SK-N-SH treated with all-trans-retinoic acid at 6 μM for 48 hours (cell line): ENCODE results near the gene MPPED2.

ENCODE experiments used
- ATAC-seq: fragments of 200-7000 bp; cut with Tn5 transposase; 3 replicates; pipeline ENCODE4 v1.9.1; 2020; ENCODE audit warnings: mild to moderate bottlenecking, moderate library complexity
- ARNTL ChIP-seq: fragments of 450-650 bp; formaldehyde crosslinking; IDR thresholded peaks from 2 replicates; pipeline ENCODE4 v1.5.0; 2020; ENCODE audit warnings: low read depth, mild to moderate bottlenecking, moderate library complexity, borderline replicate concordance
- BACH2 ChIP-seq: fragments of 250-450 bp; sonication (Bioruptor Pico); IDR thresholded peaks from 2 replicates; pipeline ENCODE4 v1.9.0; 2021; ENCODE audit warnings: mild to moderate bottlenecking, borderline replicate concordance
- CSDC2 ChIP-seq: fragments of 250-450 bp; sonication (Bioruptor Pico); IDR thresholded peaks from 2 replicates; pipeline ENCODE4 v1.5.0; 2020; ENCODE audit warnings: mild to moderate bottlenecking, moderate library complexity
- ESRRG ChIP-seq: fragments of 250-450 bp; sonication (Bioruptor Pico); IDR thresholded peaks from 2 replicates; pipeline ENCODE4 v1.6.1; 2021; ENCODE audit warnings: mild to moderate bottlenecking
- ISL1 ChIP-seq: fragments of 250-450 bp; sonication (Bioruptor Pico); IDR thresholded peaks from 2 replicates; pipeline ENCODE4 v2.1.2; 2022; ENCODE audit warnings: mild to moderate bottlenecking, moderate library complexity
- OSR1 ChIP-seq: fragments of 250-450 bp; sonication (Bioruptor Pico); IDR thresholded peaks from 2 replicates; pipeline ENCODE4 v1.8.0; 2022; ENCODE audit warnings: moderate library complexity, mild to moderate bottlenecking, inconsistent platforms
- PPARA ChIP-seq: fragments of 250-450 bp; sonication (Bioruptor Pico); IDR thresholded peaks from 2 replicates; pipeline ENCODE4 v1.5.0; 2020; ENCODE audit warnings: mild to moderate bottlenecking, borderline replicate concordance
- RARB ChIP-seq: fragments of 250-450 bp; sonication (Bioruptor Pico); IDR thresholded peaks from 2 replicates; pipeline ENCODE4 v1.8.0; 2021; ENCODE audit warnings: mild to moderate bottlenecking, moderate library complexity
- SNAI2 ChIP-seq: fragments of 250-450 bp; sonication (Bioruptor Pico); IDR thresholded peaks from 2 replicates; pipeline ENCODE4 v1.5.0; 2020; ENCODE audit warnings: mild to moderate bottlenecking, moderate library complexity
- TCF4 ChIP-seq: fragments of 250-450 bp; sonication (Bioruptor Pico); IDR thresholded peaks from 2 replicates; pipeline ENCODE4 v1.8.0; 2021; ENCODE audit warnings: mild to moderate bottlenecking, moderate library complexity, borderline replicate concordance
- TOX ChIP-seq: fragments of 250-450 bp; sonication (Bioruptor Pico); IDR thresholded peaks from 2 replicates; pipeline ENCODE4 v1.8.0; 2021; ENCODE audit warnings: mild to moderate bottlenecking, moderate library complexity, borderline replicate concordance
- ZC3H10 ChIP-seq: fragments of 250-450 bp; sonication (Bioruptor Pico); IDR thresholded peaks from 2 replicates; pipeline ENCODE4 v1.5.1; 2021; ENCODE audit warnings: mild to moderate bottlenecking, moderate library complexity
- ZFP3 ChIP-seq: fragments of 250-450 bp; sonication (Bioruptor Pico); IDR thresholded peaks from 2 replicates; pipeline ENCODE4 v1.5.0; 2020; ENCODE audit warnings: mild to moderate bottlenecking, moderate library complexity
- ZNF565 ChIP-seq: fragments of 450-650 bp; formaldehyde crosslinking; conservative IDR thresholded peaks from 2 replicates; pipeline ENCODE4 v1.5.0; 2020; ENCODE audit warnings: low read depth, mild to moderate bottlenecking, moderate library complexity
- ZNF70 ChIP-seq: fragments of 450-650 bp; formaldehyde crosslinking; IDR thresholded peaks from 2 replicates; pipeline ENCODE4 v1.5.0; 2020; ENCODE audit warnings: mild to moderate bottlenecking, moderate library complexity
- TF ChIP-seq, protein P1 (sequence below): fragments of 250-450 bp; sonication (Bioruptor Pico); IDR thresholded peaks from 2 replicates; pipeline ENCODE4 v1.8.0; 2021; ENCODE audit warnings: low read depth, mild to moderate bottlenecking, moderate library complexity, borderline replicate concordance
- TF ChIP-seq, protein P2 (sequence below): fragments of 250-450 bp; sonication (Bioruptor Pico); IDR thresholded peaks from 2 replicates; pipeline ENCODE4 v1.5.1; 2020; ENCODE audit warnings: low read depth, mild to moderate bottlenecking, moderate library complexity
- TF ChIP-seq, protein P3 (sequence below): fragments of 250-450 bp; sonication (Bioruptor Pico); IDR thresholded peaks from 2 replicates; pipeline ENCODE4 v1.5.0; 2020; ENCODE audit warnings: mild to moderate bottlenecking, moderate library complexity
- TF ChIP-seq, protein P4 (sequence below): fragments of 250-450 bp; sonication (Bioruptor Pico); IDR thresholded peaks from 2 replicates; pipeline ENCODE4 v1.5.1; 2021; ENCODE audit warnings: mild to moderate bottlenecking, moderate library complexity
- TF ChIP-seq, protein P5 (sequence below): fragments of 250-450 bp; sonication (Bioruptor Pico); IDR thresholded peaks from 2 replicates; pipeline ENCODE4 v1.8.0; 2020; ENCODE audit warnings: mild to moderate bottlenecking, moderate library complexity, borderline replicate concordance

The MPPED2 gene

DNA sequence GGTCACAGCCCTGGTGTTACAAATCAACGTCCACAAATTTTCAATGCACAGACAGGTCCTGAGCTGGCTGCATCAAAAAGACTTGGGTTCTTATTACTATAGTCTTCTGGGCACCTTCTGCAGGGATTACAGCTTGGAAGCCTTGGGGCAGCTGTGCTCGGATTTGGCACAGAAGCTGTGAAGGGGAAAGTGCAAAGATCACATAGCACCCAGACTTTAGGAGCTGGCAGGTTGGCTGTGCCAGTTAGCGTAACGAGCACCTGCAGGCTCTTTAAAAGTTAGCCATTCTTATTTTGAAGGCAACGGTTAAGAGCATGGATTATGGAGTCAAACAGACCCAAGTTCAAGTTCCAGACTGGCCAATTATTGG is 162.9 kb downstream of the MPPED2 start:
- TF ChIP-seq BACH2 (CRISPR knock-in tag) = no peak
- no peak for TF ChIP-seq RARB (CRISPR knock-in tag)
- TF ChIP-seq, protein P1, sequence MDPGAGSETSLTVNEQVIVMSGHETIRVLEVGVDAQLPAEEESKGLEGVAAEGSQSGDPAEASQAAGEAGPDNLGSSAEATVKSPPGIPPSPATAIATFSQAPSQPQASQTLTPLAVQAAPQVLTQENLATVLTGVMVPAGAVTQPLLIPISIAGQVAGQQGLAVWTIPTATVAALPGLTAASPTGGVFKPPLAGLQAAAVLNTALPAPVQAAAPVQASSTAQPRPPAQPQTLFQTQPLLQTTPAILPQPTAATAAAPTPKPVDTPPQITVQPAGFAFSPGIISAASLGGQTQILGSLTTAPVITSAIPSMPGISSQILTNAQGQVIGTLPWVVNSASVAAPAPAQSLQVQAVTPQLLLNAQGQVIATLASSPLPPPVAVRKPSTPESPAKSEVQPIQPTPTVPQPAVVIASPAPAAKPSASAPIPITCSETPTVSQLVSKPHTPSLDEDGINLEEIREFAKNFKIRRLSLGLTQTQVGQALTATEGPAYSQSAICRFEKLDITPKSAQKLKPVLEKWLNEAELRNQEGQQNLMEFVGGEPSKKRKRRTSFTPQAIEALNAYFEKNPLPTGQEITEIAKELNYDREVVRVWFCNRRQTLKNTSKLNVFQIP (CRISPR knock-in tag) = no peak
- no peak for TF ChIP-seq OSR1
- TF ChIP-seq ZNF565 (CRISPR knock-in tag) = no peak
- no peak for TF ChIP-seq ZC3H10 (CRISPR knock-in tag)
- ATAC-seq = no peak

DNA sequence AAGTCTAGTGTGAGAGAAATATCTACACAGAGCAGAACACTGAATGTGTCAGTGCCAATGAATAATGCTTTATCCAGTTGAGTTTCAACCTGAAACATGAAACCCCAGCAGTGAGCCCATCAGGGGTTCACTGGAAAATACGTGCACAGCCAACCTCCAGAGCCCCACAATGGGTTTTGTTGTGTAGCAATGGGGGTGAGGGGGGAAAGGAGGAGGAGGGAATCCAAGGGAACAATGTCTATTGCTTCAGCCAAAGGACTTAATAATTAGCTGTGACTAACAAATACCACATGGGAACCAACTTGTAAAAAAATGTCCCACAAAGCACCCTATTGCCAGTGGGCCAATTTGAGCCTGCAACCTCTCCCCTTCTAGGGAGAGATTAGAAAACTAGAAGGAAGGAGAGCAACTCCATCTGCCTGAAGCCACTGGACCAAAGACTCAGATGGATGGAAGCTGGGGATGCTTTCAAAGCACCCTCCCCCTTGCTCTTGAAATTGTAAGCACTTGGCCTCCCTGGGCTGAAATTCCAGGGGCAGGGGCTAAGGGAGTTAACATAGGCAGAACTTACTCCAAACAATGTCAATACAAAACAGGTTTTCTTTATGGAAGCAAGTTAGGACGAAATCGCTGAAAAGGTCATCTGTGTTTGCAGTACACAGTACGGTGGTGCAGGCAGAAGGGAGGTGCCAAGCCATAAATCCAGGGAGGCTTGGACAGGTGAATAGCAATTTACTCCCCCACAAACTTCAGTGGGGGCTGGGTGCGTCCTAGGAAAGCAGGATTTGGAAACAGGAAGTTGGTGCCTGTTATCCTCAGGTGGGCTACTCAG is 163.5 kb downstream of the MPPED2 start:
- TF ChIP-seq ZFP3 (CRISPR knock-in tag) = no peak
- no peak for TF ChIP-seq ZNF70 (CRISPR knock-in tag)
- TF ChIP-seq, all 23 proteins: peak for 0
- ATAC-seq = no peak

DNA sequence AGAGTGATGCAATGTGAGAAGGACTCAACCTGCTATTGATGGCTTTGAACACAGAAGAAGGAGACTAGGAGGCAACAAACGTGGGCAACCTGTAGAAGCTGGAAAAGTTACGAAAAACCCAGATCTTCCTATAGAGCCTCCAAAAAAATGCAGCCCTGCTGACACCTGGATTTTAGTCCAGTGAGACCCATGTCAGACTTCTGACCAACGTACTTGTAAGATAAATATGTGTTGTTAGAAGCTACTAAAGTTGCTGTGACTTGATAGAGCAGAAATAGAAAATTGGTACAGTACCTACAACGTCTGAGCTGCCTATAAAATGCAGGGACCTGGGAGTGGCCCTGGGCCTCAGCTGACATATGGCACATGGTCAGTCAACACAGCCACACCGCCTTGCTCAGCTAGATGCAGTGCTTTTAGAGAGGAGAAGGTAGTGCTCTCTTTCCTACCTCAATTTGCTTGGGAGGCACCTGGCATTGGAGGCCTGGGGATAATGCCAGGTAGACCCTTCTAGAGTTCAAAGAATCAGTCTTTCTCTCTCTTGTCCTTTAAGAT is 165.8 kb downstream of the MPPED2 start:
- TF ChIP-seq ESRRG (CRISPR knock-in tag) = no peak
- TF ChIP-seq, all 23 proteins: peak for 0
- ATAC-seq = no peak

DNA sequence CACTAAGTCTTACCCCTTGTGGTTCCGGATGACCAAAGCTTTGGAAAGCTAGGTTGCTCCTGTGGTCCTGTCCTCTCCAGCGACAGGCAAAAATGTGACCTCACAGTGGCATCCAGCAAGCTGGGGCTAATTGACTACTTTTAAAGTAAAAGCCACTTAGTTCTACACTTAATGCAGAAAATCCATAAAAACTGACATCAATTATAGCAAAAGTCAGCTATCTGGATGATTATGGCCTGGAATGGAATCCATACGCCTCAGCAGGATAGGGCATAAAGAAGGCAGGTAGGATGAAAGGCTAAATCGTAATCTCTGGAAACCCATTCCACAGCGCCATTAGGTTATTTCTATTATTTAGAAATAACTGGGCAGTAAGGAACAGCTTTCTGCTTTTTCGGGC is 171.3 kb downstream of the MPPED2 start:
- TF ChIP-seq CSDC2 (CRISPR knock-in tag) (no peak), TOX (CRISPR knock-in tag) (no peak), SNAI2 (CRISPR knock-in tag) (no peak)
- TF ChIP-seq, protein P1 (CRISPR knock-in tag) = no peak
- ATAC-seq = no peak

DNA sequence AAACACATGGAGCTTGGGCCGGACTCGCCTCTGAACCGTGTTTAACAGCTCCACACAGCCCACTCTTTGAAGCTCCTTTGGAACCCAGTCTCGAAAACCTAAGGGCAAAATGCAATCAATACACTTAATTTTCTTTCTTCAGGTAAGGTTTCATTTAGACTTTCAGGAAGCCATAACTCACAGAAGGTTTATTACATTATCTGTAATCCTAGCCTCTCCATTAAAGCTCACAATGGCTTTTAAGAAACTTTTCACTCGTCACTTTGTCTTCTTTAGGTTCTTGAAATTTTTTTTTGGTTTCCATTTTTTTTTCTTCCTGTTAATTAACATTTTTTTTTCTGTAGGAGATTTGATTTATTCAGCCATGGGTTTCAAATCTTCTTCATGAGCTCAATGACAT is 171.9 kb downstream of the MPPED2 start:
- ATAC-seq = no peak
- no peak for TF ChIP-seq ZNF70 (CRISPR knock-in tag)
- TF ChIP-seq, protein P2, sequence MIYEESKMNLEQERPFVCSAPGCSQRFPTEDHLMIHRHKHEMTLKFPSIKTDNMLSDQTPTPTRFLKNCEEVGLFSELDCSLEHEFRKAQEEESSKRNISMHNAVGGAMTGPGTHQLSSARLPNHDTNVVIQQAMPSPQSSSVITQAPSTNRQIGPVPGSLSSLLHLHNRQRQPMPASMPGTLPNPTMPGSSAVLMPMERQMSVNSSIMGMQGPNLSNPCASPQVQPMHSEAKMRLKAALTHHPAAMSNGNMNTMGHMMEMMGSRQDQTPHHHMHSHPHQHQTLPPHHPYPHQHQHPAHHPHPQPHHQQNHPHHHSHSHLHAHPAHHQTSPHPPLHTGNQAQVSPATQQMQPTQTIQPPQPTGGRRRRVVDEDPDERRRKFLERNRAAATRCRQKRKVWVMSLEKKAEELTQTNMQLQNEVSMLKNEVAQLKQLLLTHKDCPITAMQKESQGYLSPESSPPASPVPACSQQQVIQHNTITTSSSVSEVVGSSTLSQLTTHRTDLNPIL (CRISPR knock-in tag) = no peak
- no peak for TF ChIP-seq ZNF565 (CRISPR knock-in tag)
- no peak for TF ChIP-seq OSR1
- no peak for TF ChIP-seq TOX (CRISPR knock-in tag)
- TF ChIP-seq TCF4 (CRISPR knock-in tag) = no peak
- TF ChIP-seq ZC3H10 (CRISPR knock-in tag) = no peak
- TF ChIP-seq SNAI2 (CRISPR knock-in tag) = no peak
- TF ChIP-seq BACH2 (CRISPR knock-in tag) = no peak
- TF ChIP-seq PPARA (CRISPR knock-in tag) = no peak
- no peak for TF ChIP-seq ISL1 (CRISPR knock-in tag)
- no peak for TF ChIP-seq ARNTL (CRISPR knock-in tag)
- TF ChIP-seq, protein P1 (CRISPR knock-in tag) = no peak
- TF ChIP-seq, protein P3, sequence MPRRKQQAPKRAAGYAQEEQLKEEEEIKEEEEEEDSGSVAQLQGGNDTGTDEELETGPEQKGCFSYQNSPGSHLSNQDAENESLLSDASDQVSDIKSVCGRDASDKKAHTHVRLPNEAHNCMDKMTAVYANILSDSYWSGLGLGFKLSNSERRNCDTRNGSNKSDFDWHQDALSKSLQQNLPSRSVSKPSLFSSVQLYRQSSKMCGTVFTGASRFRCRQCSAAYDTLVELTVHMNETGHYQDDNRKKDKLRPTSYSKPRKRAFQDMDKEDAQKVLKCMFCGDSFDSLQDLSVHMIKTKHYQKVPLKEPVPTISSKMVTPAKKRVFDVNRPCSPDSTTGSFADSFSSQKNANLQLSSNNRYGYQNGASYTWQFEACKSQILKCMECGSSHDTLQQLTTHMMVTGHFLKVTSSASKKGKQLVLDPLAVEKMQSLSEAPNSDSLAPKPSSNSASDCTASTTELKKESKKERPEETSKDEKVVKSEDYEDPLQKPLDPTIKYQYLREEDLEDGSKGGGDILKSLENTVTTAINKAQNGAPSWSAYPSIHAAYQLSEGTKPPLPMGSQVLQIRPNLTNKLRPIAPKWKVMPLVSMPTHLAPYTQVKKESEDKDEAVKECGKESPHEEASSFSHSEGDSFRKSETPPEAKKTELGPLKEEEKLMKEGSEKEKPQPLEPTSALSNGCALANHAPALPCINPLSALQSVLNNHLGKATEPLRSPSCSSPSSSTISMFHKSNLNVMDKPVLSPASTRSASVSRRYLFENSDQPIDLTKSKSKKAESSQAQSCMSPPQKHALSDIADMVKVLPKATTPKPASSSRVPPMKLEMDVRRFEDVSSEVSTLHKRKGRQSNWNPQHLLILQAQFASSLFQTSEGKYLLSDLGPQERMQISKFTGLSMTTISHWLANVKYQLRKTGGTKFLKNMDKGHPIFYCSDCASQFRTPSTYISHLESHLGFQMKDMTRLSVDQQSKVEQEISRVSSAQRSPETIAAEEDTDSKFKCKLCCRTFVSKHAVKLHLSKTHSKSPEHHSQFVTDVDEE = no peak
- TF ChIP-seq, protein P4, sequence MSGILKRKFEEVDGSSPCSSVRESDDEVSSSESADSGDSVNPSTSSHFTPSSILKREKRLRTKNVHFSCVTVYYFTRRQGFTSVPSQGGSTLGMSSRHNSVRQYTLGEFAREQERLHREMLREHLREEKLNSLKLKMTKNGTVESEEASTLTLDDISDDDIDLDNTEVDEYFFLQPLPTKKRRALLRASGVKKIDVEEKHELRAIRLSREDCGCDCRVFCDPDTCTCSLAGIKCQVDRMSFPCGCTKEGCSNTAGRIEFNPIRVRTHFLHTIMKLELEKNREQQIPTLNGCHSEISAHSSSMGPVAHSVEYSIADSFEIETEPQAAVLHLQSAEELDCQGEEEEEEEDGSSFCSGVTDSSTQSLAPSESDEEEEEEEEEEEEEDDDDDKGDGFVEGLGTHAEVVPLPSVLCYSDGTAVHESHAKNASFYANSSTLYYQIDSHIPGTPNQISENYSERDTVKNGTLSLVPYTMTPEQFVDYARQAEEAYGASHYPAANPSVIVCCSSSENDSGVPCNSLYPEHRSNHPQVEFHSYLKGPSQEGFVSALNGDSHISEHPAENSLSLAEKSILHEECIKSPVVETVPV (CRISPR knock-in tag) = no peak
- TF ChIP-seq, protein P5, sequence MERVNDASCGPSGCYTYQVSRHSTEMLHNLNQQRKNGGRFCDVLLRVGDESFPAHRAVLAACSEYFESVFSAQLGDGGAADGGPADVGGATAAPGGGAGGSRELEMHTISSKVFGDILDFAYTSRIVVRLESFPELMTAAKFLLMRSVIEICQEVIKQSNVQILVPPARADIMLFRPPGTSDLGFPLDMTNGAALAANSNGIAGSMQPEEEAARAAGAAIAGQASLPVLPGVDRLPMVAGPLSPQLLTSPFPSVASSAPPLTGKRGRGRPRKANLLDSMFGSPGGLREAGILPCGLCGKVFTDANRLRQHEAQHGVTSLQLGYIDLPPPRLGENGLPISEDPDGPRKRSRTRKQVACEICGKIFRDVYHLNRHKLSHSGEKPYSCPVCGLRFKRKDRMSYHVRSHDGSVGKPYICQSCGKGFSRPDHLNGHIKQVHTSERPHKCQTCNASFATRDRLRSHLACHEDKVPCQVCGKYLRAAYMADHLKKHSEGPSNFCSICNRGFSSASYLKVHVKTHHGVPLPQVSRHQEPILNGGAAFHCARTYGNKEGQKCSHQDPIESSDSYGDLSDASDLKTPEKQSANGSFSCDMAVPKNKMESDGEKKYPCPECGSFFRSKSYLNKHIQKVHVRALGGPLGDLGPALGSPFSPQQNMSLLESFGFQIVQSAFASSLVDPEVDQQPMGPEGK (CRISPR knock-in tag) = no peak
